Measurements from ENCODE around the gene FAM168A.

GRCh38 chr11:73551677-73552076 is 46.2 kb downstream of the FAM168A start:
- TF ChIP-seq POLR2A (IDR thresholded peaks at IDR 0.05; ENCODE audit: low read length) (no peak), CTCF (IDR thresholded peaks at IDR 0.05) (no peak), RFX5 (IDR thresholded peaks at IDR 0.05) (no peak), RNF2 (IDR thresholded peaks at IDR 0.05; ENCODE audit: borderline replicate concordance, low read depth) (no peak), HEYL (CRISPR knock-in tag; IDR thresholded peaks at IDR 0.05) (no peak), POLR2AphosphoS2 (conservative IDR thresholded peaks at IDR 0.05; ENCODE audit: low read length) (no peak), NFE2L2 (conservative IDR thresholded peaks at IDR 0.05; ENCODE audit: low read length) (no peak), MAX (IDR thresholded peaks at IDR 0.05) (no peak), MYC (IDR thresholded peaks at IDR 0.05; ENCODE audit: borderline replicate concordance, low read length) (no peak), GATA3 (IDR thresholded peaks at IDR 0.05; ENCODE audit: borderline replicate concordance) (no peak), JUNB (IDR thresholded peaks at IDR 0.05) (no peak)

Data from A549 (cell line).